ENCODE data around the gene ANAPC1. TPM values are rescaled to one million over a fixed set of nuclear protein-coding genes. Genes with fewer than 3 reads are reported as not detected.
"Not testable (repeated sequence)": the region's sequence is repeated elsewhere in the genome, so short reads cannot be mapped to it uniquely, and the experiment has no call there.

The ANAPC1 gene
- total RNA-seq, 1 experiment from 2014 or later, result 94.4 TPM

- H3K4me2 ChIP-seq (ENCODE audit: low read length); H2AFZ ChIP-seq (ENCODE audit: low read length); H3K9me2 ChIP-seq (replicated peaks; ENCODE audit: low read length); H3K4me1 ChIP-seq (ENCODE audit: insufficient read depth, low read length); POLR2A ChIA-PET (ENCODE audit: unreplicated experiment); H3K36me3 ChIP-seq (ENCODE audit: low read depth, low read length); intact Hi-C loops (cut with micrococcal nuclease); H3K27me3 ChIP-seq (ENCODE audit: low read length); H4K20me1 ChIP-seq (ENCODE audit: low read length); H3K9ac ChIP-seq (ENCODE audit: low read length); H3K4me3 ChIP-seq (ENCODE audit: low read length); DNase-seq; BruUV-seq (replicated peaks); H3K79me2 ChIP-seq (ENCODE audit: low read length); H3K27ac ChIP-seq (ENCODE audit: low read length); H3K9me3 ChIP-seq (ENCODE audit: low read length); CTCF ChIA-PET; H3F3A ChIP-seq (ENCODE audit: low read length, unreplicated experiment): not testable (repeated sequence)
- ATAC-seq, result peak; percentile 77
Measured at GRCh38 chr2:111772180-111772579, 111.8 kb downstream of the ANAPC1 start.

- H3K9me2 ChIP-seq (replicated peaks; ENCODE audit: low read length); ATAC-seq; DNase-seq; H3K9ac ChIP-seq (ENCODE audit: low read length); intact Hi-C loops (cut with micrococcal nuclease); H3K27ac ChIP-seq (ENCODE audit: low read length); H3K4me1 ChIP-seq (ENCODE audit: insufficient read depth, low read length); BruUV-seq (replicated peaks); H3K79me2 ChIP-seq (ENCODE audit: low read length); H3K36me3 ChIP-seq (ENCODE audit: low read depth, low read length); H4K20me1 ChIP-seq (ENCODE audit: low read length); CTCF ChIA-PET; H3F3A ChIP-seq (ENCODE audit: low read length, unreplicated experiment); H3K27me3 ChIP-seq (ENCODE audit: low read length); POLR2A ChIA-PET (ENCODE audit: unreplicated experiment); H3K4me2 ChIP-seq (ENCODE audit: low read length); H2AFZ ChIP-seq (ENCODE audit: low read length); H3K9me3 ChIP-seq (ENCODE audit: low read length); H3K4me3 ChIP-seq (ENCODE audit: low read length): not testable (repeated sequence)
Measured at GRCh38 chr2:111770916-111771658, 112.9 kb downstream of the ANAPC1 start.

- H3K4me1 ChIP-seq (ENCODE audit: insufficient read depth, low read length); H3F3A ChIP-seq (ENCODE audit: low read length, unreplicated experiment); CTCF ChIA-PET; H3K4me3 ChIP-seq (ENCODE audit: low read length); H3K4me2 ChIP-seq (ENCODE audit: low read length); H3K36me3 ChIP-seq (ENCODE audit: low read depth, low read length); POLR2A ChIA-PET (ENCODE audit: unreplicated experiment); ATAC-seq; H3K27ac ChIP-seq (ENCODE audit: low read length); H4K20me1 ChIP-seq (ENCODE audit: low read length); BruUV-seq (replicated peaks); H2AFZ ChIP-seq (ENCODE audit: low read length); DNase-seq; H3K79me2 ChIP-seq (ENCODE audit: low read length); H3K9me2 ChIP-seq (replicated peaks; ENCODE audit: low read length); H3K9me3 ChIP-seq (ENCODE audit: low read length); H3K9ac ChIP-seq (ENCODE audit: low read length); intact Hi-C loops (cut with micrococcal nuclease); H3K27me3 ChIP-seq (ENCODE audit: low read length): not testable (repeated sequence)
Measured at GRCh38 chr2:111768266-111769190, 115.5 kb downstream of the ANAPC1 start.

GRCh38 chr2:111767087-111767486, 116.9 kb downstream of the ANAPC1 start:
- H3K36me3 ChIP-seq (ENCODE audit: low read depth, low read length); POLR2A ChIA-PET (ENCODE audit: unreplicated experiment); H3K4me2 ChIP-seq (ENCODE audit: low read length); BruUV-seq (replicated peaks); H3K9me2 ChIP-seq (replicated peaks; ENCODE audit: low read length); intact Hi-C loops (cut with micrococcal nuclease); H3K4me3 ChIP-seq (ENCODE audit: low read length); H3K9me3 ChIP-seq (ENCODE audit: low read length); H2AFZ ChIP-seq (ENCODE audit: low read length); CTCF ChIA-PET; H3K9ac ChIP-seq (ENCODE audit: low read length); H3K27me3 ChIP-seq (ENCODE audit: low read length); H4K20me1 ChIP-seq (ENCODE audit: low read length); H3K79me2 ChIP-seq (ENCODE audit: low read length); DNase-seq; ATAC-seq; H3F3A ChIP-seq (ENCODE audit: low read length, unreplicated experiment); H3K27ac ChIP-seq (ENCODE audit: low read length); H3K4me1 ChIP-seq (ENCODE audit: insufficient read depth, low read length): not testable (repeated sequence)

- H3K4me2 ChIP-seq (ENCODE audit: low read length); ATAC-seq; H3K27ac ChIP-seq (ENCODE audit: low read length); H3K4me1 ChIP-seq (ENCODE audit: insufficient read depth, low read length); H3K9me2 ChIP-seq (replicated peaks; ENCODE audit: low read length); BruUV-seq (replicated peaks); DNase-seq; POLR2A ChIA-PET (ENCODE audit: unreplicated experiment); CTCF ChIA-PET; H3F3A ChIP-seq (ENCODE audit: low read length, unreplicated experiment); H3K79me2 ChIP-seq (ENCODE audit: low read length); intact Hi-C loops (cut with micrococcal nuclease); H3K4me3 ChIP-seq (ENCODE audit: low read length); H3K9me3 ChIP-seq (ENCODE audit: low read length); H2AFZ ChIP-seq (ENCODE audit: low read length); H3K9ac ChIP-seq (ENCODE audit: low read length); H3K27me3 ChIP-seq (ENCODE audit: low read length); H4K20me1 ChIP-seq (ENCODE audit: low read length); H3K36me3 ChIP-seq (ENCODE audit: low read depth, low read length): not testable (repeated sequence)
Measured at GRCh38 chr2:111766295-111766694, 117.7 kb downstream of the ANAPC1 start.

GRCh38 chr2:111764151-111764550, 119.8 kb downstream of the ANAPC1 start:
- H3K9me2 ChIP-seq (replicated peaks; ENCODE audit: low read length); H3K4me1 ChIP-seq (ENCODE audit: insufficient read depth, low read length); H3K9me3 ChIP-seq (ENCODE audit: low read length); H3K79me2 ChIP-seq (ENCODE audit: low read length); H3K36me3 ChIP-seq (ENCODE audit: low read depth, low read length); H3K4me3 ChIP-seq (ENCODE audit: low read length); H3K4me2 ChIP-seq (ENCODE audit: low read length); H3F3A ChIP-seq (ENCODE audit: low read length, unreplicated experiment); H4K20me1 ChIP-seq (ENCODE audit: low read length); POLR2A ChIA-PET (ENCODE audit: unreplicated experiment); H3K27ac ChIP-seq (ENCODE audit: low read length); DNase-seq; ATAC-seq; intact Hi-C loops (cut with micrococcal nuclease); BruUV-seq (replicated peaks); H2AFZ ChIP-seq (ENCODE audit: low read length); CTCF ChIA-PET; H3K27me3 ChIP-seq (ENCODE audit: low read length); H3K9ac ChIP-seq (ENCODE audit: low read length): not testable (repeated sequence)
